SK-N-SH treated with all-trans-retinoic acid at 6 μM for 48 hours (cell line): ENCODE results near the gene PRSS2.
"Not testable (repeated sequence)": the region's sequence is repeated elsewhere in the genome, so short reads cannot be mapped to it uniquely, and the experiment has no call there.

Experiments used
- ATAC-seq: fragments of 200-7000 bp; cut with Tn5 transposase; 3 replicates; pipeline ENCODE4 v1.9.1; 2020; ENCODE audit warnings: mild to moderate bottlenecking, moderate library complexity
- ARNTL ChIP-seq: fragments of 450-650 bp; formaldehyde crosslinking; IDR thresholded peaks from 2 replicates; pipeline ENCODE4 v1.5.0; 2020; ENCODE audit warnings: low read depth, mild to moderate bottlenecking, moderate library complexity, borderline replicate concordance
- BACH2 ChIP-seq: fragments of 250-450 bp; sonication (Bioruptor Pico); IDR thresholded peaks from 2 replicates; pipeline ENCODE4 v1.9.0; 2021; ENCODE audit warnings: mild to moderate bottlenecking, borderline replicate concordance
- CREB5 ChIP-seq: fragments of 250-450 bp; sonication (Bioruptor Pico); IDR thresholded peaks from 2 replicates; pipeline ENCODE4 v1.5.1; 2020; ENCODE audit warnings: low read depth, mild to moderate bottlenecking, moderate library complexity
- CSDC2 ChIP-seq: fragments of 250-450 bp; sonication (Bioruptor Pico); IDR thresholded peaks from 2 replicates; pipeline ENCODE4 v1.5.0; 2020; ENCODE audit warnings: mild to moderate bottlenecking, moderate library complexity
- ESRRG ChIP-seq: fragments of 250-450 bp; sonication (Bioruptor Pico); IDR thresholded peaks from 2 replicates; pipeline ENCODE4 v1.6.1; 2021; ENCODE audit warnings: mild to moderate bottlenecking
- PATZ1 ChIP-seq: fragments of 250-450 bp; sonication (Bioruptor Pico); IDR thresholded peaks from 2 replicates; pipeline ENCODE4 v1.8.0; 2020; ENCODE audit warnings: mild to moderate bottlenecking, moderate library complexity, borderline replicate concordance
- POU6F1 ChIP-seq: fragments of 250-450 bp; sonication (Bioruptor Pico); IDR thresholded peaks from 2 replicates; pipeline ENCODE4 v1.8.0; 2021; ENCODE audit warnings: low read depth, mild to moderate bottlenecking, moderate library complexity, borderline replicate concordance
- RARB ChIP-seq: fragments of 250-450 bp; sonication (Bioruptor Pico); IDR thresholded peaks from 2 replicates; pipeline ENCODE4 v1.8.0; 2021; ENCODE audit warnings: mild to moderate bottlenecking, moderate library complexity
- TCF4 ChIP-seq: fragments of 250-450 bp; sonication (Bioruptor Pico); IDR thresholded peaks from 2 replicates; pipeline ENCODE4 v1.8.0; 2021; ENCODE audit warnings: mild to moderate bottlenecking, moderate library complexity, borderline replicate concordance
- TOX ChIP-seq: fragments of 250-450 bp; sonication (Bioruptor Pico); IDR thresholded peaks from 2 replicates; pipeline ENCODE4 v1.8.0; 2021; ENCODE audit warnings: mild to moderate bottlenecking, moderate library complexity, borderline replicate concordance
- TSHZ2 ChIP-seq: fragments of 250-450 bp; sonication (Bioruptor Pico); IDR thresholded peaks from 2 replicates; pipeline ENCODE4 v1.5.0; 2020; ENCODE audit warnings: mild to moderate bottlenecking, moderate library complexity
- ZC3H10 ChIP-seq: fragments of 250-450 bp; sonication (Bioruptor Pico); IDR thresholded peaks from 2 replicates; pipeline ENCODE4 v1.5.1; 2021; ENCODE audit warnings: mild to moderate bottlenecking, moderate library complexity
- ZFP30 ChIP-seq: fragments of 450-650 bp; formaldehyde crosslinking; IDR thresholded peaks from 2 replicates; pipeline ENCODE4 v1.5.0; 2022; ENCODE audit warnings: mild to moderate bottlenecking, moderate library complexity
- ZNF565 ChIP-seq: fragments of 450-650 bp; formaldehyde crosslinking; conservative IDR thresholded peaks from 2 replicates; pipeline ENCODE4 v1.5.0; 2020; ENCODE audit warnings: low read depth, mild to moderate bottlenecking, moderate library complexity
- ZNF70 ChIP-seq: fragments of 450-650 bp; formaldehyde crosslinking; IDR thresholded peaks from 2 replicates; pipeline ENCODE4 v1.5.0; 2020; ENCODE audit warnings: mild to moderate bottlenecking, moderate library complexity
- ZNF8 ChIP-seq: fragments of 450-650 bp; formaldehyde crosslinking; IDR thresholded peaks from 2 replicates; pipeline ENCODE4 v1.5.0; 2020; ENCODE audit warnings: mild to moderate bottlenecking, moderate library complexity

Gene PRSS2

GRCh38 chr7:142776206-142776844, 5.6 kb downstream of the PRSS2 start:
- peak; percentile 40 for ATAC-seq
- TF ChIP-seq ZNF565 (CRISPR knock-in tag) (no peak), PATZ1 (CRISPR knock-in tag) (no peak), ZNF70 (CRISPR knock-in tag) (no peak), TOX (no peak), CREB5 (CRISPR knock-in tag) (no peak), ARNTL (CRISPR knock-in tag) (no peak)

- not testable (repeated sequence) for ATAC-seq
These were observed 6.1 kb downstream of the PRSS2 start for GRCh38 chr7:142776845-142777225.

- TF ChIP-seq ZNF8 (0 out of 2 replicates have a peak, but pooled peaks have one; percentile 25), ARNTL (CRISPR knock-in tag) (no peak), TSHZ2 (CRISPR knock-in tag) (no peak), BACH2 (CRISPR knock-in tag) (no peak), ZNF565 (CRISPR knock-in tag) (no peak), CSDC2 (CRISPR knock-in tag) (no peak), RARB (CRISPR knock-in tag) (no peak), ZFP30 (no peak)
- ATAC-seq: no peak
These were observed 6.5 kb downstream of the PRSS2 start for GRCh38 chr7:142777318-142777717.

GRCh38 chr7:142782922-142783900, 12.4 kb downstream of the PRSS2 start:
- ATAC-seq: peak; percentile 97
- TF ChIP-seq ZNF8: peak; percentile 93
- no peak for TF ChIP-seq ZC3H10 (CRISPR knock-in tag)
- TF ChIP-seq TCF4: no peak
- no peak for TF ChIP-seq ARNTL (CRISPR knock-in tag)
- no peak for TF ChIP-seq POU6F1
- TF ChIP-seq, all 23 proteins: peak for 1

- ATAC-seq: peak; percentile 30; the same call in 1 of the 3 replicates
- TF ChIP-seq ESRRG (CRISPR knock-in tag) (no peak), ZC3H10 (CRISPR knock-in tag) (no peak)
These were observed 13.3 kb downstream of the PRSS2 start for GRCh38 chr7:142784096-142784495.
